Sciatic nerve (tissue), 2 donors: ENCODE results near the gene PROKR1. TPM values are rescaled to one million over a fixed set of nuclear protein-coding genes. Genes with fewer than 3 reads are reported as not detected.
"Not testable (repeated sequence)": the region's sequence is repeated elsewhere in the genome, so short reads cannot be mapped to it uniquely, and the experiment has no call there.

Source experiments
- ATAC-seq: fragments of 200-7000 bp; cut with Tn5 transposase; one replicate; pipeline ENCODE4 v1.9.1; 2020; ENCODE audit warnings: mild to moderate bottlenecking, moderate library complexity
- DNase-seq: peaks from one replicate; pipeline ENCODE4 v3.0.0-alpha.2; 2020; ENCODE audit warnings: low spot score
- intact Hi-C: fragments of 100-400 bp; cut with DNase I; formaldehyde crosslinking; loops from one replicate; pipeline ENCODE4 v1.14.2; 2022
- total RNA-seq: library from RNA; stranded (reverse); fragmentation: NEBNext Ultra II Directional; extraction: Animal tissue kit (Norgen Biotek cat#: 25700); gene quantifications from one replicate; pipeline ENCODE4 v1.2.1, GENCODE V29; 2021
- donor health status: DM: no; HTN: no; CAD: no.
- donor health status: DM: no; HTN: no; CAD: no.

Gene PROKR1
- 0.18 TPM for total RNA-seq

DNA sequence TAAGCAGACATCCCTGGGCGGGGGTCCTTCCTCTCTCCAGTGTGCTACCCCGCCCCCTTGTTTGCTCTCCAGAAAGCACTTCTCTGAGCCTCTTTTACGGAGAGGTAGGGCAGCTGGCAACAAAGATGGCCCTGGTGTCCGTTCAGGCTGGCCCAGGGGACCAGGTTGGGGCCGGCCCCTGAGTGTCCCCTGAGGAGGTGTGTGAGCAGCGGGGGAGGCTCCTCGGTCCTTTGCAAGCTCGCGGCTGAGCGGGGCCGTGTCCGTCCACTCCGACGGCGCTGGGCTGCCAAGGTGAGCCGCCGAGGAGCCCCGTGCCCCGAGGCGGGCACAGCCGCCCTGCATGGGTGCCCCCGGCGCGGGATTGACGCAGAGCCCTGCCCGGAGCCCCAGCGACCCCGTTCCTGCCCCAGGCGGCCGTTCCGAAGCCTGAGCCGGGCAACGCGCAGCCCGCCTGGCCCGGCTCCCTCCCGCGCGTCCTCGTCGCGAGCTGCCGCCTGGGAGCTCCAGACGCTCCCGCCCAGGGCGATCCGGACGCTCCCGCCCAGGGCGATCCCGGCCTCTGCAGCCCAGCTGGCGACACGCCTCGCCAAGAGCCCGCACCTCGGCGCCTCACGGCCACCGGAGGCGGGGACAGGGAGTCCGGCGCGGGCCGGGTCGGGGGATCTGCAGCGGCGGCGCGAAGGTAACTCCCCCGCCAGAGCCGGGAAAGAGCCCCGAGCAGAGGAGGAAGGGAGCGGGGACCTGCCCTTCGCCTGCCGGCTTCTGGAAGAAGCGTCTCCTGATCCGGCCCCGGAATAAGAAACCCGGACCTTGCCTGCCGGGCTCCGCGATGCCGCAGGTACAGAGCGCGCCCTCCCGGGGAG is at the start of gene PROKR1:
PROKR1 (plus strand) TSS at position 569 of the 863 bp plus-strand sequence. CDS start 2,243 bp downstream, outside the sequence.
- ATAC-seq (peak; percentile 42), DNase-seq (no peak)
- intact Hi-C loops: no loop called here

DNA sequence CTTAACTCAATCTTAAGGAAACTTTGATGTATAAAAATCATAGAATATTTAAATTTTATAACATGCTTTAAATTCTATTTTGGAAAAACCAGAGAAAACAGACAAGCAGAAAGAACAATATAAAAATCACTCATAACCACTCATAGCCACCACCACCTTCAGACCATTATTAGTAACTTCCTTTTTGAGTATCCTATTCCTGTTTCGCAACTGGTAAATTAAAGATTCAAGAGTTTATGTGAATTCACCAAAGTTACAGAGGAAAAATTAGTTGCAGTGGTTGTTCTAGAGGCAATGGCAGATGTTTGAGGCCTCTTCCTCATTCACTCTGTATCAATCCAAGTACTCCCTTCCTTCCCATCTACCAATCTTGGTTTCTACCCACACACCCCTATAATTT is 49.3 kb upstream of the PROKR1 start:
- DNase-seq (no peak), ATAC-seq (no peak)
- intact Hi-C loops: no loop called here

DNA sequence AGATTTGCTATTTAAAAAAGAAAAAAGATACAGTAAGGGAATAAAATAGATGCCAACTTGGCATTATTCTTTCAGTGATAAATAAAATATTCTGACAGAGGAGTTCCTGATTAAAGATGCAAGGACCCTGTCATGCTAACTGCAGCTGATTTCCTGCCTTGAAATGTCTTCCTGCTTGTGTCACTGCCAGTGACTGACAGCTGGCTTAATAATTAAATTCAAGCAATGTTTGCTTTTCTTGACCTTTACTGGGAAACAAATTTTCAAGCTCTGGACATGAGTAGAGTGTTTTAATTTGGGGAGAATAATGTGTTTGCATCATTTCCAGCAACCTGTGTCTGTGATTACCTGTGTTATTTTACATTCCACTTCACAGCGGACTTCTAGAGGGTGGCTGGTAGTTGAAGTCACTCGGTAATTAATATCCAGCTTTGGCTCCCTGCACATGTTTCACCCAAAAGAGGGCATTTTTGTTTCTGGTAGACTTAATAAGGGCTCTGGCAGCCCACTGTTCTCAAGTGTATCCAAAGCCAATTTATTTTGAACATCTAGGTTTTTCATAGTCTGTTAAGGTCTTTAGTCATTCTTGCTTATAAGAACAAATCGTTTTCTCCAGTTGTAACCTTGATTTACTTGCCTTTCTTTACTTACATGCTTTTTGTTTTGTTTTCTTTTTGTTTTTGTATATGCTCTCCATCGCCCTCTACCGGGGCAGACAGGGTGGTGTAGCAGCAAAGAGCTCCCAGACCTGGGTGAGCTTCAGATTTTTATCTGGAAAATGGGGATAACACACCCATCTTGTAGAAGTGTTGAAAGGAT is 48.5 kb upstream of the PROKR1 start:
- ATAC-seq: no peak
- no peak for DNase-seq
- intact Hi-C loops: no loop called here

DNA sequence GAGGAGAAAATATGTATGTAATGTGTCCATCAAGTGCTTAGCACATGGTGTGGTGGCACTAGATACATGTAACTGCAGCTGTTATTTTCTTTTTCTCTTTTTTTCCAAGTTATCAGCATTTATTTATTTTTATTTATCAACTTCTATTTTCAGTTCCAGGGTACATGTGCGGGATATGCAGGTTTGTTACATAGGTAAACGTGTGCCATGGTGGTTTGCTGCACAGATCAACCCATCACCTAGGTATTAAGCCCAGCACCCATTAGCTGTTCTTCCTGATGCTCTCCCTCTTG is 47.9 kb upstream of the PROKR1 start:
- ATAC-seq, intact Hi-C loops, DNase-seq: not testable (repeated sequence)

DNA sequence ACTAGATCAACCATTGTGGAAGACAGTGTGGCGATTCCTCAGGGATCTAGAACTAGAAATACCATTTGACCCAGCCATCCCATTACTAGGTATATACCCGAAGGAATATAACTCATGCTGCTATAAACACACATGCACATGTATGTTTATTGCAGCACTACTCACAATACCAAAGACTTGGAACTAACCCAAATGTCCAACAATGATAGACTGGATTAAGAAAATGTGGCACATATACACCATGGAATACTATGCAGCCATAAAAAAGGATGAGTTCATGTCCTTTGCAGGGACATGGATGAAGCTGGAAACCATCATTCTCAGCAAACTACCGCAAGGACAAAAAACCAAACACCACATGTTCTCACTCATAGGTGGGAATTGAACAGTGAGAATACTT is 42.9 kb upstream of the PROKR1 start:
- DNase-seq, intact Hi-C loops: not testable (repeated sequence)

DNA sequence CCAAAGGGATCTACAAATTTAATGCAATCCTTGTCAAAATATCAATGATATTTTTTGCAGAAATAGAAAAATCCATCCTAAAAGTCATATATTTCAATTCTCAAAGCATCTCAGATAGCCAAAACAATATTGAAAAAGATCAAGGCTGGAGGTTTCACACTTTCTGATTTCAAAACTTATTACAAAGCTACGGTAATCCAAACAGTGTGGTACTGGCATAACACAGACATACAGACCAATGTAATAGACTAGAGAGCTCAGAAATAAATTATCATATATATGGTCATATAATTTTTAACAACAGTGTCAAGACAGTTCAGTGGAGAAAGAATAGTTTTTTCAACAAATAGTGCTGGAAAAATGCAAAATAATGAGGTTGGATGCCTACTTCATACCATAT is 40.3 kb upstream of the PROKR1 start:
- ATAC-seq: no peak
- intact Hi-C loops: no loop called here
- DNase-seq: no peak

More for the DNA sequence above, 42.9 kb upstream of the PROKR1 start:
- ATAC-seq: not testable (repeated sequence)

DNA sequence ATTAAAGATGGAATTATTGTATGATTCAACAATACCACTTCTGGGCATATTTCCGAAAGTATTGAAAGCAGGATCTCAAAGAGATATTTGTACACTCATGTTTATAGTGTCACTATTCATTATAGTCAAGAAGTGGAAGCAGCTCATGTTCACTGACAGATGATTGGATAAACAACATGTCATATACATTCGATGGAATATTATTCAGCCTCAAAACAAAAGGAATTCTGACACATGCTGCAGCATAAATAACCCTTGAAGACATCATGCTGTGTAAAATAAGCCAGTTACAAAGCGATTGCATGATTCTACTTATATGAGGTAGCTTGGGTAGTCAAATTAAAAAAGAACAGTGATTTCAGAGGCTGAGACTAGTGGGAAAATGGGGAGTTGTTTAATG is 39.3 kb upstream of the PROKR1 start:
- intact Hi-C loops: no loop called here
- DNase-seq (no peak), ATAC-seq (no peak)

DNA sequence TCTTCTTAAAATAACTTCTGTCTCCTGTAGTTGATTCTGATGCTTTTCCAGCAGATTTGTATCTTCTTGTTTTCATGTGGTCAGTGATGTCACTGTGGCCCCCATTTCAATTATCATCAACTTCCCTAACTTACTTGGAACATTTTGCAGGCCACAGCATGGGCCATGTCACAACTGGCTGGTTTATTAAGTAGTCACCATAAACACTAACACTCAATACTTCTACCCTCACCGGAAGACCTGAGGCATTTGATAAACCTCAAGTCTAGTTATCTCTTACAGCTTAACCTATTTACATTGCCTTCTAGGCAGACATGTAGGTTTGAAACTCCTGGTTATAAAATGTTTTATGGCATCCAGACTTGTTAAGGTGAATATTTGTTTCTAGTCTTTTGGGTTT is 37.4 kb upstream of the PROKR1 start:
- no peak for ATAC-seq
- DNase-seq: no peak
- intact Hi-C loops: no loop called here

DNA sequence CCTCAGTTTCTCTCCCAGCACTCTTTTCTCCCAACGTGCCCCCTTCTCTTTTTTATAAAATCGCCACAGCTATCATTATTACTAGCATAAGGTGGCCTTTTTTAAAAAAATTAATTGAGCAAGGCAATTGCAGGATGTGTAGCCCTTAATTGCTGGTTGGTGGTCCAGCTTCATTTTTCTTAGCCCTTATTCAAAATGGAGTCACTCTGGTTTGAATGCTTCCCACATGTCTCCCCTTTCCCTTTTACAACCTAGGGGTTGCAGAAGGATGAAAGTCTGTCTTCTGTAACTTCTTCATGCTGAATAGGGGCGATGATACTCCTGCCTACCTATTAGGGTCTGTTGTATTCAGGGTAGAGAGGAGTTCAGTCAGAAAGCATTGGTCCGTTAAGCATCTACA is 36.6 kb upstream of the PROKR1 start:
- intact Hi-C loops: no loop called here
- no peak for DNase-seq
- no peak for ATAC-seq

DNA sequence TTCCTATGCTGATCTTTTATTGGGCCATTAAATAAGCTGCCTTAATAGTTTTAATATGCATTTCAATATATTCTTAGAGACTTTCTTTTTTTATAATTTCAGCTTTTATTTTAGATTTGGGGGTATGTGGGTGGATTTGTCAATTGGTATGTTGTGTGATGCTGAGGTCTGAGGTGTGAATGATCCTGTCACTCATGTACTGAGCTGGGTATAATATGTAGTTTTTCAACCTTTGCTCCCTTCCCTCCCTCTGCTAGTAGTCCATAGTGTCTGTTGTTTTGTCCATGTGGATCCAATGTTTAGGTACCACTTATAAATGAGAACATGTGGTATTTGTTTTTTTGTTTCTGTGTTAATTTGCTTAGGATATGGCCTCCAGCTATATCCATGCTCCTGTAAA is 35.5 kb upstream of the PROKR1 start:
- DNase-seq: no peak
- no peak for ATAC-seq
- intact Hi-C loops: no loop called here

DNA sequence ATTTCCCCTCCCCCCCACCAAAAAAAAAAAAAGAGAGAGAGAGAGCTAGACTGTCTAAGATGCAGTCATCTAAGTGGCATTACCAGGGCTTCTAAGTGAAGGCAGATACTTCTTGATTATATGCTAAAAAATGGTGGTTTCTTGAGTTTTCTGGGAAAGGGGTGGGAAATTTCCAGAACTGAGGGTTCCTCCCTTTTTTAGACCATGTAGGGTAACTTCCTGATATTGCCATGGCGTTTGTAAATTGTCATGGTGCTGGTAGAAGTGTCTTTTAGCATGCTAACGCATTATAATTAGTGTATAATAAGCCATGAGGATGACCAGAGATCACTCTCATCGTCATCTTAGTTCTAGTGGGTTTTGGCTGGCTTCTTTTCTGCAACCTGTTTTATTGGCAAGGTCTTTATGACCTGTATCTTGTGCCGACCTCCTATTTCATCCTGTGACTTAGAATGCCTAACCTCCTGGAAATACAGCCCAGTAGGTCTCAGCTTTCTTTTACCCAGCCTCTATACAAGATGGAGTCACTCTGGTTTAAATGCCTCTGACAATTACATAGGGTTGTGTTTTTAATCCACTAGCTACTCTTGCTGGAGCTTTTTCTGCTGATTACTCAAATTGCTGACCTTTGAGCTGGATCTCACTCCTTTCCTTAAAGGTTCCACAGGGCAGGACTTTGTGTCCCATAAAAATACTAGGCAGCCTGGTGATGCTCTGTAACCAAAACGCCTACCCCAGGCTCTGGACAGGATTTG is 30.4 kb upstream of the PROKR1 start:
- DNase-seq: no peak
- intact Hi-C loops: no loop called here
- ATAC-seq: no peak

DNA sequence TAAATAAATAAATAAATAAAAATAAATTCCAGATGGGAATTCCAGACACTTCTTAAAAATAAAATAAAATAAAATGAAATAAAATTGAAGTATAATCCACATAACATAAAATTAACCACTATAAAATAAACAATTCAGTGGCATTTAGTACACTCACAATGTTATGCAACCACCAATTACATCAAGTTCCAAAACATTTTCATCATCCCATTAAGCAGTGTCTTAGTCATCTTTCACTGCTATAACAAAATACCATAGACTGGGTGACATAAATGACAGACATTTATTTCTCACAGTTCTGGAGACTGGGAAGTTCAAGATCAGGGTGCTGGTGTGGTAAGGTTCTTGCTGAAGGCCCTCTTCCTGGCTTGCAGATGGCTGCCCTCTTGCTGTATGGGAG is 22.6 kb upstream of the PROKR1 start:
- no peak for ATAC-seq
- intact Hi-C loops: no loop called here
- no peak for DNase-seq

DNA sequence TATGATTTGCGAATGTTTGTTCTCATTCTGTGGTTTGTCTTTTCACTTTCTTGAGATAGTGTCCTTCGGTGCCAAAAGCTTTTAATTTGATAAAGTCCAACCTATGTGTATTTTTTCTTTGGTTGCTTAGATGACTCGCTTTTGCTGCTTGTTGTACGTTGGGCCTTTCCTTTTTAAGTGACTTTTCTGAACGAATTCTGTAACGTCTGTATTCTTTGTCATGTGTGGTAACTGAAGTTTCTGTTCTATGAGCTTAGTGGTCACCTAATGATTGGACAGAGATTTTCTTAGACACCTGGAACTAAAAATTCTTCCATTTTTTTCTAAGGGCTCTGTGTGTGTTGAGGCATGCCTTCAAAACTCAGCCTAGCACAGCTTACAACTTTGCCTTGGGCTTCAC is 19.6 kb upstream of the PROKR1 start:
- no peak for ATAC-seq
- intact Hi-C loops: no loop called here
- DNase-seq: no peak

DNA sequence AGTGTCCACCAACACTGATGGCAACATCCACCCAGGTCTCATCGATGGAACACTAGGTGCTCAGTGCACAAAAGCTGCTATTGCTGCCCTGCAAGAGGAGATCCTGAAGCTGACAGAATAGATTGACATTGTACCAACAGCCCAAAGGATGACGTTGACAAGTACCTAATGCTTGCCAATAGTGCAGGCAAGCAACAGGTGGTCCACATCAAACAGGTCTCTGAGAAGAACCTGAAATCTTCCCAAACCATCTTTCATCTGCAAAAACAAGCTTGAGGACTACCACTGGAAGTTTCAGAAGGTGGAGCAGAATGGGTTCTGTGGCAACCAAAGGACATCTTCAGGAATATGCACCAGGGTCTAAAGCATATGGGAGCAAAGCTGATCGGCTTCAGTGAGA is 15.8 kb upstream of the PROKR1 start:
- intact Hi-C loops: no loop called here
- no peak for ATAC-seq

DNA sequence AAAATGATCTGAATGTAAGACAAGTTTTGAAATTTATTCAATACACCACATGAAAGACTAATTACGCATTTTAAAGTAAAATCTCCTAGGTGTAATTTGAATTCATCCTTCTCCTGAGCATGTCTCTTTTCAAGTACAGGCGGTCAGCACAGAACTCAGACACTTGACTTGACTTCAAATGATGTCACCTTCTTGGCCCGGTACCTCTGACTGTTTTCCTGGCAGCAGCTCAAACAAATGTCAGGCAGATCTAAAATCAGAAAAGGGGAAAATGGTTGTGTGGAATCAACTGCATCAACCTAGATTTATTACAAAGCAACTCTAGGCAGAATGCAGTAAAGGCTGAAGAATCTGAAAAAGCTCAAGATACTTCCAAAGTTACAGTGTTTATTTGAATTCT is 11.4 kb upstream of the PROKR1 start:
- intact Hi-C loops: no loop called here
- DNase-seq (no peak), ATAC-seq (no peak)

More for the DNA sequence above, 15.8 kb upstream of the PROKR1 start:
- DNase-seq: no peak

DNA sequence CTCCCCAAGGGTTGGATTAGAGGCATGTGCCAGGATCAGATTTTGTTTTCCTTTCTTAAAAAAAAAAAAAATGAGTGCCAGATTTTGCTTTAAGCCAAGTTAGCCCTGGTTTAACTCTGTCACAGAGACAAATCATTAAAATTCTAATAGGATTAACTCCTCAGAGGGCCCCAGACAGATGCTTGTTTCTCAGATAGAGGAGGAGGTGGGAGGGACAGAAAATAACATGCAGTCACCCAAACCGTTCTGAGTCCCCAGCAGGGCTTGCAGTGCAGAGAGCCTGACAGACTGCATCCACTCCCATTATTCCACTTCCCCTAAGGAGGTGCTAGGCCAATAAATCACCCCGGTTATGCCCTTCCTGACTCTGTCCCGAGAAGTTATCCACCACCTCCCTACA is 6.3 kb upstream of the PROKR1 start:
- no peak for DNase-seq
- intact Hi-C loops: no loop called here
- ATAC-seq: no peak

DNA sequence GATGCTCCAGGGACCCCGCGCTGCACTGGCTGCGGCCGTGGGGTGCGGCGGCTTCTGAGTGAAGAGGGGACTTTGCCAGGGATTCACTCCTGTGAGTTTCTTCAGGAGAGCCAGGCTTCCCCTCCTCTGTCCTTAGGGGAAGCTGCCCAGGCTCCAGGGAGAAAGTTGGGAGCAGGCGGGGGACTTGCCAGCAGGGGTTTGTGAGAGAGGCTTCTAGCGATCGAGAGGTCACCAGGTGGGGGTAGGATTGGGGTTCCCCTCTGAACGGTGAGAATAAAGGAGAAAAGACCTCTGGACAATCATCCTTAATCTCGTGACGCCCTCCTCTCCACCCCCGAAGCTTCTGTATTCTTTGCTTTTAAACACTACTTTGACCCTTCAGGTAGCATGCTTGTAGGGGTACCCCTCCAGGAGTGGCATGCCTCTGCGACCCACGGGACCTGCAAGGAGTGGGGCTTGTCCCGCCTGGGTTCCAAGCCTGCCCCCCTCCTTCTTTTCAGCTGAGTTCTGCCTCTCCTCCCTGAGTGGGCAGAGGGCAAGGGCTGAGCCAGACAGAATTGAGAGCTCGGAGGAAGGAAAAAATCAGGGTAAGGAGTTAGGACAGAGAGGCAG is 601 bp downstream of the PROKR1 start:
- intact Hi-C loops: no loop called here
- DNase-seq (no peak), ATAC-seq (no peak)

DNA sequence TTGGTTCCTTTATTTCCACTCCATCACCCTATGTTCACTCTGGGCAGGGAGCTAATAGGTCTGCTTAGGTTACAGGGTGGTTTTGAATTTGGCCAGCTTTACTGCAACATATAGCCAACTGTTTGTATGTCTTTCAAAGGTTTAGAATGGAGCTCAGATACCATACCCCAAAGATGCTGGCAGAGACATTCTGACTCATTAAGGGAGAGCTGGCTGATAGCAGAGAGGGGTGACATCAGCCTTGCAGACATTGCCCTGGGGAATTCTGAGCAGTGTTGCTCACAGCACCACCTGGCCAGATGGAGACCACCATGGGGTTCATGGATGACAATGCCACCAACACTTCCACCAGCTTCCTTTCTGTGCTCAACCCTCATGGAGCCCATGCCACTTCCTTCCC is 2.1 kb downstream of the PROKR1 start:
- intact Hi-C loops: no loop called here
- ATAC-seq (no peak), DNase-seq (no peak)

DNA sequence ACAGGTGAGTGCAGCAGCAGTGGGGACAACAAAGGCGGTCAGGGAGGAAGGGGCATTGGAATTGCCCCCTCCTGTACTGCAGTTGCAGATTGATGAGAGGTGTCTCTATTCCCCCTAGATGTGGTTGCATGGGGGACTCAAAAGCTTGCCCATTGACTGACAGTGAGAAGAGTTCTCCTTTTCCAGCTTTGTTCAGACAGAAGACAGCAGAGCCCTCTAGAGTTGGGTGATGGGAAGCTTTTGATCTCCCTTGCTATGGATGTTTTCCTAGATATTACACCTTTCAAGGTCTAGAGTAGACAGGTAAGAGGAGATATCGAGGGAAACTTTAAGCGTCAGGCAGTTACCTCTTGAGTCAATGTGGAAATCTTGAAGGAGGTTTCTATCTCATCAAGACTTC is 2.9 kb downstream of the PROKR1 start:
- intact Hi-C loops: no loop called here
- no peak for DNase-seq
- ATAC-seq: no peak
